Neural crest cell (in vitro differentiated cells): ENCODE measurements around the gene IFNLR1. TPM values are rescaled to one million over a fixed set of nuclear protein-coding genes. Genes with fewer than 3 reads are reported as not detected.
"Not testable (repeated sequence)": the region's sequence is repeated elsewhere in the genome, so short reads cannot be mapped to it uniquely, and the experiment has no call there.

Experiments used
- DNase-seq: peaks from one replicate; pipeline ENCODE4 v3.0.0; 2021; ENCODE audit warnings: low read depth, mixed read lengths, low spot score
- H3K27ac Mint-ChIP-seq: one replicate; pipeline ENCODE4 v1.8.0; 2021; ENCODE audit warnings: mild to moderate bottlenecking, mixed read lengths; ENCODE audit not compliant: unreplicated experiment
- H3K27me3 Mint-ChIP-seq: 2 replicates; pipeline ENCODE4 v1.8.0; 2021; ENCODE audit warnings: low read depth, mild to moderate bottlenecking, mixed read lengths
- H3K36me3 Mint-ChIP-seq: 2 replicates; pipeline ENCODE4 v1.8.0; 2021; ENCODE audit warnings: low read depth, mild to moderate bottlenecking, mixed read lengths
- H3K4me1 Mint-ChIP-seq: 2 replicates; pipeline ENCODE4 v1.8.0; 2021; ENCODE audit warnings: mixed read lengths
- H3K4me3 Mint-ChIP-seq: one replicate; pipeline ENCODE4 v1.8.0; 2021; ENCODE audit warnings: mild to moderate bottlenecking, mixed read lengths
- H3K9me3 Mint-ChIP-seq: 2 replicates; pipeline ENCODE4 v1.8.0; 2021; ENCODE audit warnings: mixed read lengths
- total RNA-seq: library from RNA; stranded (reverse); gene quantifications from 2 replicates; pipeline ENCODE4 v1.2.1, GENCODE V29; 2021
- TF ChIP-seq, protein P1 (sequence below): fragments of 200-600 bp; sonication (generic); conservative IDR thresholded peaks from 2 replicates; pipeline ENCODE4 v1.5.0; 2021; ENCODE audit warnings: antibody characterized with exemption, mild to moderate bottlenecking

Gene IFNLR1
- total RNA-seq, 1 donor from 2014 or later = 0.21 TPM

GRCh38 chr1:24209097-24209496, 22.0 kb upstream of the IFNLR1 start:
- TF ChIP-seq, protein P1, sequence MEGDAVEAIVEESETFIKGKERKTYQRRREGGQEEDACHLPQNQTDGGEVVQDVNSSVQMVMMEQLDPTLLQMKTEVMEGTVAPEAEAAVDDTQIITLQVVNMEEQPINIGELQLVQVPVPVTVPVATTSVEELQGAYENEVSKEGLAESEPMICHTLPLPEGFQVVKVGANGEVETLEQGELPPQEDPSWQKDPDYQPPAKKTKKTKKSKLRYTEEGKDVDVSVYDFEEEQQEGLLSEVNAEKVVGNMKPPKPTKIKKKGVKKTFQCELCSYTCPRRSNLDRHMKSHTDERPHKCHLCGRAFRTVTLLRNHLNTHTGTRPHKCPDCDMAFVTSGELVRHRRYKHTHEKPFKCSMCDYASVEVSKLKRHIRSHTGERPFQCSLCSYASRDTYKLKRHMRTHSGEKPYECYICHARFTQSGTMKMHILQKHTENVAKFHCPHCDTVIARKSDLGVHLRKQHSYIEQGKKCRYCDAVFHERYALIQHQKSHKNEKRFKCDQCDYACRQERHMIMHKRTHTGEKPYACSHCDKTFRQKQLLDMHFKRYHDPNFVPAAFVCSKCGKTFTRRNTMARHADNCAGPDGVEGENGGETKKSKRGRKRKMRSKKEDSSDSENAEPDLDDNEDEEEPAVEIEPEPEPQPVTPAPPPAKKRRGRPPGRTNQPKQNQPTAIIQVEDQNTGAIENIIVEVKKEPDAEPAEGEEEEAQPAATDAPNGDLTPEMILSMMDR = no peak
- Mint-ChIP-seq H3K4me3 (no peak overlapping the region), H3K4me1 (no peaks in the 10 kb centered on the region), H3K36me3 (no peaks in the 10 kb centered on the region), H3K27me3 (peaks cover 4% of the 10 kb centered on the region), H3K27ac (no peak overlapping the region), H3K9me3 (no peaks in the 10 kb centered on the region)
- DNase-seq = no peak

DNA sequence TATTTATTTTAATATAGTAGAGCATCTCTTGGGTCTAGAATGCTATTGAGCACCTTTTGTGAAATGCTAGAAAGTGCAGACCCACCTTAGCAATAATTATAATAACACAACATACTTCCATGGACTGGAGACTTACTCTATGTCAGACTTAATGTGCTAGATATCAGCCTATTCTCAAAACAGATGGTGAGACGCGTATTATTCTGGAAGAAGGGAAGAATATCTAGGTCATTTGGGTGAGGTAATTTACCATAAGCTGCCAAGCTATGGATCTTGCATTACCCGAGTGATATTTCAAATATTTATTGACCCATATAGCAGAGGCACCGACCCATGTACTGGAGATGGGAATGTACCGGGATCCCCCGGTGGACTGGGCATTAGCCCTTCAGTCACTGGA, 20.6 kb upstream of the IFNLR1 start:
- no peak overlapping the region for H3K27ac Mint-ChIP-seq
- TF ChIP-seq, protein P1 = no peak
- no peaks in the 10 kb centered on the region for H3K36me3 Mint-ChIP-seq
- no peak for DNase-seq
- H3K4me3 Mint-ChIP-seq = no peak overlapping the region
- H3K4me1 Mint-ChIP-seq = no peaks in the 10 kb centered on the region
- no peaks in the 10 kb centered on the region for H3K9me3 Mint-ChIP-seq
- no peaks in the 10 kb centered on the region for H3K27me3 Mint-ChIP-seq

GRCh38 chr1:24207395-24207687, 20.3 kb upstream of the IFNLR1 start:
- H3K36me3 Mint-ChIP-seq, H3K27me3 Mint-ChIP-seq, H3K9me3 Mint-ChIP-seq, DNase-seq, H3K4me3 Mint-ChIP-seq, H3K4me1 Mint-ChIP-seq, H3K27ac Mint-ChIP-seq: not testable (repeated sequence)

DNA sequence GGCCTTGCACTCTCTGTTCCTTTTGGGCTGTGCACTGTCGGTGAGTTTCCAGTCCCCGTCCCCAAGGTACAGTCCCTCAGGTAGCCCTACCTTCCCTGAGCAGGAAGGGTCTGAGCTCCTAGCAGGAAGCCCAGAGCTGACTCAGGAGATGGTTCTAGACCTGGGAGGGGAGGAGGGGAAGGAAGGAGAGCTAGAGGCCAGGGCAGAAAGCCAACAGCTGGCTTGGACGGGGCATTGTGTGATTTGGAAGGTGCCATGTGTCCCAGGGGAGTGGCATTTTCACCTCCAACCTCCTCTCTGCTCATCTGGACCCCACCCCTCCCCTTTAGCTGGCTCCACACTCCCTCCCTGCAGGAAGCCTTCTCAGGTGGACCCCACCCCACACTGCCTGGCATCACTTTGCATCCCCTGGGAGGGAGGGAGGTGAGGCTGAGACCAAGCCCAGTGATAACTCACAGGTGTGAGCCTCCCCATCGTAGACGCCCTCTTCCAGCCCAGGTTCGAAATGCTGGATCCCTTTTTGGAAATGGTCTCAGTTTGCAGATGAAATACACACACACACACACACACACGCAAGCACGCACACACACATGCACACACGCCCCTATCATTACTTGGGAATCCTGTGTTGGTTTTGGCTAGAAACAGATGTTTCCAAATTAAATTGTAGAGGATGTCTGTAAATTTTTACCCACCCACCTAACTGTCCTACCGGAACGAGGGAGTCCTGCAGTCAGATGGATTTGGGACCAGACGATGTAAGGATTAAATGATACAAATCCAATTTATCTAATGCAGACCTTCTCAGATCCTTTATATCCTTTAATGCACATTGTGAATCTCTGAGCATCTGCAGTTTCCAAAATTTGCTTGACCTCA, 19.7 kb upstream of the IFNLR1 start:
- H3K27me3 Mint-ChIP-seq = no peaks in the 10 kb centered on the region
- DNase-seq = no peak
- TF ChIP-seq, protein P1 = no peak
- H3K36me3 Mint-ChIP-seq = no peaks in the 10 kb centered on the region
- H3K27ac Mint-ChIP-seq = no peak overlapping the region
- peaks cover 3% of the 10 kb centered on the region for H3K4me1 Mint-ChIP-seq
- H3K9me3 Mint-ChIP-seq = no peaks in the 10 kb centered on the region
- H3K4me3 Mint-ChIP-seq = no peak overlapping the region

GRCh38 chr1:24206083-24206464, 19.0 kb upstream of the IFNLR1 start:
- no peak overlapping the region for H3K4me3 Mint-ChIP-seq
- H3K4me1 Mint-ChIP-seq = peaks cover 5% of the 10 kb centered on the region
- H3K27ac Mint-ChIP-seq = no peak overlapping the region
- TF ChIP-seq, protein P1 = no peak
- H3K27me3 Mint-ChIP-seq = no peaks in the 10 kb centered on the region
- H3K9me3 Mint-ChIP-seq = no peaks in the 10 kb centered on the region
- no peak for DNase-seq
- no peaks in the 10 kb centered on the region for H3K36me3 Mint-ChIP-seq

DNA sequence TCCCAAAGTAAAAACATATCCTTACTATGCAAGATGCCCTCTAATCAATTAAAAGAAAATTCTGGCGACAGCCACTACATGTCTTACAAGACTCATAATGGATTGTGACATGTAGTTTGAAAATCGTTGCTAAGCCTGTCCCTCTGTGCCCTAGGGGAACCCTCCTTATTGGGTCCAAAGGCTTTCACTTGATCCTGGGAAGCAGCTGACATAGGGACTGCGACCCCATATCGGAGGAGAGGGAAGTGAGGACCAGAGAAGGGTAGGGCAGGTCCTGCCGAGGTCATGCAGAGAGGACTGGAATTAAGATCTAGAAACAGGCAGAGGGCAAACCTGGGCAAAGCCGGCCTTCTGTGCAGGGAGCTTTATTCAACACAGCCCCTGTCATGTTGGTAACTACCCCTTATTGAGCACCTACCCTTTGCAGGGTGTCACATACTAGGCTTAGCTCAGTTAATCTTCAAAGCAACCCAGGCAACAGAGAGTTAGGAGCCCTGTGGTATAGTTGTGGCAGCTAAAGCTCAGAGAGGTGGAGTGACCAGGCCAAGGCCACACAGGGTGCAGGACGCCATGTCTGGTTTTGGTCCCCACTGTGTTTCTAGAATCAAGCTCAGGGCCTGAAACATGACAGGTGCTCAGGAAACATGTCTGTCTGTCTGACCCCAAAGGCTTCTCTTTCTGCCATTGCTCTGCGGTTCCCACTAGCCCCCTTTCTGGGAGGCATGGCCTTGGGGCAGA, 18.4 kb upstream of the IFNLR1 start:
- Mint-ChIP-seq H3K9me3 (no peaks in the 10 kb centered on the region), H3K4me1 (peaks cover 6% of the 10 kb centered on the region), H3K36me3 (no peaks in the 10 kb centered on the region), H3K4me3 (no peak overlapping the region), H3K27me3 (no peaks in the 10 kb centered on the region), H3K27ac (no peak overlapping the region)
- DNase-seq = no peak
- TF ChIP-seq, protein P1 = no peak
